OCI-LY7 (cell line): Measurements from ENCODE around the gene PTPRM. TPM values are rescaled to one million over a fixed set of nuclear protein-coding genes. Genes with fewer than 3 reads are reported as not detected.

Experiments
- BruUV-seq: library from RNA; stranded (reverse); fragments of 400-500 nt; replicated peaks from 2 replicates; lab custom pipeline; 2021; lab: Mats Ljungman, UMichigan
- CTCF ChIA-PET: fragments of 300-600 bp; sonication (Branson Sonifier 250); formaldehyde crosslinking; loops from one replicate; lab custom pipeline; 2022; ENCODE audit warnings: antibody characterized with exemption; ENCODE audit not compliant: unreplicated experiment; lab: Charles Lee
- POLR2A ChIA-PET: fragments of 300-600 bp; sonication (Branson Sonifier 250); formaldehyde crosslinking; loops from one replicate; lab custom pipeline; 2022; ENCODE audit warnings: antibody characterized with exemption; lab: Charles Lee
- DNase-seq: peaks from one replicate; pipeline ENCODE4 v3.0.0-alpha.2; 2015; ENCODE audit warnings: low spot score
- H2AFZ ChIP-seq: fragments of 200-600 bp; sonication (generic), shearing (Covaris generic); 2 replicates; pipeline ENCODE4 v1.6.1; 2014; ENCODE audit warnings: mild to moderate bottlenecking, antibody characterized with exemption, low read length, moderate library complexity
- H3K27ac ChIP-seq: fragments of 200-600 bp; sonication (generic); 2 replicates; pipeline ENCODE4 v1.5.1; 2014; ENCODE audit warnings: mixed run types, low read depth, mild to moderate bottlenecking, moderate library complexity, low read length, inconsistent platforms; ENCODE audit not compliant: poor library complexity, severe bottlenecking
- H3K36me3 ChIP-seq: fragments of 200-600 bp; sonication (generic); 2 replicates; pipeline ENCODE4 v1.6.1; 2014; ENCODE audit warnings: mild to moderate bottlenecking, antibody characterized with exemption, low read length, moderate library complexity, mixed read lengths; ENCODE audit not compliant: insufficient read depth
- H3K4me1 ChIP-seq: fragments of 200-600 bp; sonication (generic); 2 replicates; pipeline ENCODE4 v1.5.1; 2014; ENCODE audit warnings: mild to moderate bottlenecking, low read length; ENCODE audit not compliant: insufficient read depth, poor library complexity, severe bottlenecking
- H3K4me2 ChIP-seq: fragments of 200-600 bp; sonication (generic); 2 replicates; pipeline ENCODE4 v1.6.1; 2014; ENCODE audit warnings: mild to moderate bottlenecking, low read length
- H3K4me3 ChIP-seq: fragments of 200-600 bp; sonication (generic); 2 replicates; pipeline ENCODE4 v1.5.1; 2014; ENCODE audit warnings: mild to moderate bottlenecking, low read depth, low read length; ENCODE audit not compliant: poor library complexity, severe bottlenecking
- H3K79me2 ChIP-seq: fragments of 200-600 bp; sonication (generic); 2 replicates; pipeline ENCODE4 v1.6.1; 2016; ENCODE audit warnings: low read depth, mild to moderate bottlenecking, low read length, moderate library complexity, mixed read lengths; ENCODE audit not compliant: insufficient read depth
- H3K9me2 ChIP-seq: fragments of 200-600 bp; sonication (generic); 2 replicates; pipeline ENCODE4 v1.6.1; 2016; ENCODE audit warnings: mild to moderate bottlenecking, low read length, mixed read lengths; ENCODE audit not compliant: insufficient read depth
- H3K9me3 ChIP-seq: fragments of 200-600 bp; sonication (generic); 2 replicates; pipeline ENCODE4 v1.6.1; 2014; ENCODE audit warnings: mild to moderate bottlenecking, mixed run types, low read length, mixed read lengths
- H4K20me1 ChIP-seq: fragments of 200-600 bp; sonication (generic); 2 replicates; pipeline ENCODE4 v1.6.1; 2014; ENCODE audit warnings: mild to moderate bottlenecking, antibody characterized with exemption, low read length, moderate library complexity, mixed read lengths; ENCODE audit not compliant: insufficient read depth
- EZH2phosphoT487 ChIP-seq: fragments of 200-600 bp; sonication (generic); IDR thresholded peaks from 2 replicates; pipeline ENCODE4 v1.6.1; 2018; ENCODE audit warnings: low read depth, borderline replicate concordance, mild to moderate bottlenecking, mixed run types, antibody characterized with exemption, low read length, moderate library complexity, mixed read lengths
- intact Hi-C: fragments of 100-400 bp; cut with micrococcal nuclease; formaldehyde crosslinking; loops from one replicate; pipeline ENCODE4 v1.10.0; 2022; ENCODE audit not compliant: unreplicated experiment
- total RNA-seq, 2 experiments: library from RNA; depleted of rRNA in 1 of 2; stranded (reverse); fragments of >200 nt in 1 of 2; shearing (Covaris generic) in 1 of 2; gene quantifications; 2 replicates each; pipeline ENCODE4 v1.2.3, GENCODE V29; 2014 to 2022
- TF ChIP-seq, protein P1 (sequence below): fragments of 200-600 bp; sonication (generic); conservative IDR thresholded peaks from 2 replicates; pipeline ENCODE4 v1.5.1; 2014; ENCODE audit warnings: mild to moderate bottlenecking, antibody characterized with exemption, low read length, moderate library complexity, mixed read lengths

PTPRM gene
- total RNA-seq, 2 experiments from 2014 or later = not detected

GRCh38 chr18:7676253-7676873 is 109.2 kb downstream of the PTPRM start:
- Histone ChIP-seq H3K36me3 (no peaks in the 10 kb centered on the region), H3K4me1 (no peaks in the 10 kb centered on the region), H2AFZ (no peak overlapping the region), H3K4me2 (no peak overlapping the region), H3K4me3 (no peak overlapping the region), H3K27ac (no peak overlapping the region), H3K79me2 (no peaks in the 10 kb centered on the region), H3K9me2 (no peaks in the 10 kb centered on the region), H4K20me1 (no peaks in the 10 kb centered on the region), H3K9me3 (no peaks in the 10 kb centered on the region)
- intact Hi-C loops = no loop called here
- BruUV-seq = no TSS peak
- TF ChIP-seq EZH2phosphoT487 = no peak
- TF ChIP-seq, protein P1, sequence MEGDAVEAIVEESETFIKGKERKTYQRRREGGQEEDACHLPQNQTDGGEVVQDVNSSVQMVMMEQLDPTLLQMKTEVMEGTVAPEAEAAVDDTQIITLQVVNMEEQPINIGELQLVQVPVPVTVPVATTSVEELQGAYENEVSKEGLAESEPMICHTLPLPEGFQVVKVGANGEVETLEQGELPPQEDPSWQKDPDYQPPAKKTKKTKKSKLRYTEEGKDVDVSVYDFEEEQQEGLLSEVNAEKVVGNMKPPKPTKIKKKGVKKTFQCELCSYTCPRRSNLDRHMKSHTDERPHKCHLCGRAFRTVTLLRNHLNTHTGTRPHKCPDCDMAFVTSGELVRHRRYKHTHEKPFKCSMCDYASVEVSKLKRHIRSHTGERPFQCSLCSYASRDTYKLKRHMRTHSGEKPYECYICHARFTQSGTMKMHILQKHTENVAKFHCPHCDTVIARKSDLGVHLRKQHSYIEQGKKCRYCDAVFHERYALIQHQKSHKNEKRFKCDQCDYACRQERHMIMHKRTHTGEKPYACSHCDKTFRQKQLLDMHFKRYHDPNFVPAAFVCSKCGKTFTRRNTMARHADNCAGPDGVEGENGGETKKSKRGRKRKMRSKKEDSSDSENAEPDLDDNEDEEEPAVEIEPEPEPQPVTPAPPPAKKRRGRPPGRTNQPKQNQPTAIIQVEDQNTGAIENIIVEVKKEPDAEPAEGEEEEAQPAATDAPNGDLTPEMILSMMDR = no peak
- POLR2A ChIA-PET = no interaction called here
- CTCF ChIA-PET = no interaction called here
- no peak for DNase-seq

DNA sequence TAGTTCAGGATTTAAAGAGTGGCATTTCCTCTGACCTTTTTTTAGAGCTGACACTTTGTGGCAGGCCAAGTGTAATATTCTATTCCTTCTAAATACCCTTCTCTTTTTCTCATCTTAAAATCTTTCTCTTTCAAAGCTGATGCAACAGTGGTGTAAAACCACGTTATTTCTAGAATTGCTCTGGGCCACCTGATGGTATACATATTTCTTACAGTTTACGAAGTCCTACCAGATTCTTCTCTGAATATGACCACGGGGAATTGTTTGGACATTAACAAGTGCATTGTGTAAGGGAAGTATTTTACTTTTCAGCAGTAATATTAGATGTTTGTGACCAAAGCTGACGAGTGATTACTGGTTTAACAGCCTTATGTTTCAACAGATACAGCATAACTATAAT is 109.9 kb downstream of the PTPRM start:
- BruUV-seq = no TSS peak

GRCh38 chr18:7677424-7677823 is 110.3 kb downstream of the PTPRM start:
- CTCF ChIA-PET = no interaction called here
- no peak for TF ChIP-seq EZH2phosphoT487

More for the DNA sequence above, 109.9 kb downstream of the PTPRM start:
- intact Hi-C loops = no loop called here
- no peak for DNase-seq
- no peaks in the 10 kb centered on the region for H3K36me3 ChIP-seq
- no peaks in the 10 kb centered on the region for H3K4me1 ChIP-seq
- POLR2A ChIA-PET = no interaction called here
- H3K27ac ChIP-seq = no peak overlapping the region
- no peaks in the 10 kb centered on the region for H3K79me2 ChIP-seq
- H2AFZ ChIP-seq = no peak overlapping the region
- H3K4me3 ChIP-seq = no peak overlapping the region
- CTCF ChIA-PET = no interaction called here
- no peak overlapping the region for H3K4me2 ChIP-seq
- no peaks in the 10 kb centered on the region for H4K20me1 ChIP-seq
- TF ChIP-seq, protein P1 = no peak
- TF ChIP-seq EZH2phosphoT487 = no peak
- no peaks in the 10 kb centered on the region for H3K9me2 ChIP-seq
- no peaks in the 10 kb centered on the region for H3K9me3 ChIP-seq

More at GRCh38 chr18:7677424-7677823, 110.3 kb downstream of the PTPRM start:
- no peaks in the 10 kb centered on the region for H3K36me3 ChIP-seq
- no peak for DNase-seq
- no peak overlapping the region for H3K4me3 ChIP-seq
- no peak overlapping the region for H2AFZ ChIP-seq
- H3K27ac ChIP-seq = no peak overlapping the region
- intact Hi-C loops = no loop called here
- no peaks in the 10 kb centered on the region for H3K4me1 ChIP-seq
- no peaks in the 10 kb centered on the region for H3K79me2 ChIP-seq
- H3K9me3 ChIP-seq = no peaks in the 10 kb centered on the region
- no peak overlapping the region for H3K4me2 ChIP-seq
- H3K9me2 ChIP-seq = no peaks in the 10 kb centered on the region
- no TSS peak for BruUV-seq
- POLR2A ChIA-PET = no interaction called here
- no peaks in the 10 kb centered on the region for H4K20me1 ChIP-seq
